ENCODE measurements around the gene AGO1. TPM values are rescaled to one million over a fixed set of nuclear protein-coding genes. Genes with fewer than 3 reads are reported as not detected.

Gene AGO1
- total RNA-seq, 1 experiment from 2014 or later, result 81.8 TPM

DNA sequence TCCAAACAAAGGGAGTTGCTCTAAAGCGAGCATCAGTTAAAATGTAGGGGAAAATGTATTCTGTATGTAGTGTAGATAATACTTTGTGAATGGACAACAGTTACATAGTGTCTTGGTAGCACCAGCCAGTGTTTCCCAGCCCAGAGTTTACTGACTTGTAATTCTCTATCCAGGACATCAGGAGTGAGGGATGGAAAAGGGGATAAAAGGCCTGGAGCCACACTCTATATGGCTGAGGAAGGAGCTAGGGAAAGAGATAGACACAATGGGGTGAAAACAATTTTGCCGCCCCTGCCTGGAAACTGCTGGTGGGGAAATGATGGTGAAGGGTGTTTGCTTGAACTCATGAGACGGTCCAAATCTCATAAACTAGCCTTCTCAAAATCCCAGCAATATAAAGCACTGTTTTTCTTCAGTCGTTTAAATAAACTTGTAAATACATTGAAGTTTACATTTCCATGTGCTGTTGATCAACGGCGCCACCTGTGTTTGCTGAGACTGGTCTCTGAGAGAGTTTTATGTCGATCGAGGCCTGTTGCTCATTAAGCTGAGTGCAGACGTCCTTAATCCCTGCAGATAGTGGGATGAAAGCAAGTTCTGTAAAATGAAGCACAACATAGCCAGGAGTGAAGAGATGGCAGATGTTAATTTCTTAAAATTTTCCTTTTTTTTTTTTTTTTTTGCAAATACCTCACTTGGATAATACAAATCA is 27.9 kb upstream of the AGO1 start:
- peaks cover 13% of the 10 kb centered on the region for H3K36me3 Mint-ChIP-seq
- DNase-seq (ENCODE audit: low spot score) (peak; percentile 30), ATAC-seq (peak; percentile 61)
- no peaks in the 10 kb centered on the region for H3K9me3 Mint-ChIP-seq
- TF ChIP-seq, protein P1, sequence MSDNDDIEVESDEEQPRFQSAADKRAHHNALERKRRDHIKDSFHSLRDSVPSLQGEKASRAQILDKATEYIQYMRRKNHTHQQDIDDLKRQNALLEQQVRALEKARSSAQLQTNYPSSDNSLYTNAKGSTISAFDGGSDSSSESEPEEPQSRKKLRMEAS (CRISPR knock-in tag; IDR thresholded peaks at IDR 0.05), result no peak
- TF ChIP-seq CBFB (CRISPR knock-in tag; IDR thresholded peaks at IDR 0.05; ENCODE audit: low read depth) (no peak), ZNF138 (CRISPR knock-in tag; conservative IDR thresholded peaks at IDR 0.05) (no peak), TCF7 (CRISPR knock-in tag; IDR thresholded peaks at IDR 0.05; ENCODE audit: low read depth) (no peak)
- TF ChIP-seq, protein P2, sequence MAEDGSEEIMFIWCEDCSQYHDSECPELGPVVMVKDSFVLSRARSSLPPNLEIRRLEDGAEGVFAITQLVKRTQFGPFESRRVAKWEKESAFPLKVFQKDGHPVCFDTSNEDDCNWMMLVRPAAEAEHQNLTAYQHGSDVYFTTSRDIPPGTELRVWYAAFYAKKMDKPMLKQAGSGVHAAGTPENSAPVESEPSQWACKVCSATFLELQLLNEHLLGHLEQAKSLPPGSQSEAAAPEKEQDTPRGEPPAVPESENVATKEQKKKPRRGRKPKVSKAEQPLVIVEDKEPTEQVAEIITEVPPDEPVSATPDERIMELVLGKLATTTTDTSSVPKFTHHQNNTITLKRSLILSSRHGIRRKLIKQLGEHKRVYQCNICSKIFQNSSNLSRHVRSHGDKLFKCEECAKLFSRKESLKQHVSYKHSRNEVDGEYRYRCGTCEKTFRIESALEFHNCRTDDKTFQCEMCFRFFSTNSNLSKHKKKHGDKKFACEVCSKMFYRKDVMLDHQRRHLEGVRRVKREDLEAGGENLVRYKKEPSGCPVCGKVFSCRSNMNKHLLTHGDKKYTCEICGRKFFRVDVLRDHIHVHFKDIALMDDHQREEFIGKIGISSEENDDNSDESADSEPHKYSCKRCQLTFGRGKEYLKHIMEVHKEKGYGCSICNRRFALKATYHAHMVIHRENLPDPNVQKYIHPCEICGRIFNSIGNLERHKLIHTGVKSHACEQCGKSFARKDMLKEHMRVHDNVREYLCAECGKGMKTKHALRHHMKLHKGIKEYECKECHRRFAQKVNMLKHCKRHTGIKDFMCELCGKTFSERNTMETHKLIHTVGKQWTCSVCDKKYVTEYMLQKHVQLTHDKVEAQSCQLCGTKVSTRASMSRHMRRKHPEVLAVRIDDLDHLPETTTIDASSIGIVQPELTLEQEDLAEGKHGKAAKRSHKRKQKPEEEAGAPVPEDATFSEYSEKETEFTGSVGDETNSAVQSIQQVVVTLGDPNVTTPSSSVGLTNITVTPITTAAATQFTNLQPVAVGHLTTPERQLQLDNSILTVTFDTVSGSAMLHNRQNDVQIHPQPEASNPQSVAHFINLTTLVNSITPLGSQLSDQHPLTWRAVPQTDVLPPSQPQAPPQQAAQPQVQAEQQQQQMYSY (CRISPR knock-in tag; IDR thresholded peaks at IDR 0.05), result no peak
- ChIA-PET CTCF (interaction anchor here (0.5 to 2.0 kb wide), 10 partner anchors 11 to 404 kb away, joined by 3 to 16 read pairs (median 4); partner anchors contain the start of genes AGO1 and CLSPN), POLR2A (no interaction called here)
- no peak overlapping the region for H3K4me3 Mint-ChIP-seq
- H3K4me1 Mint-ChIP-seq, result peaks cover 23% of the 10 kb centered on the region
- H3K27ac Mint-ChIP-seq, result peak overlapping the region; percentile 89
- H3K27me3 Mint-ChIP-seq (ENCODE audit: low read depth), result no peaks in the 10 kb centered on the region

DNA sequence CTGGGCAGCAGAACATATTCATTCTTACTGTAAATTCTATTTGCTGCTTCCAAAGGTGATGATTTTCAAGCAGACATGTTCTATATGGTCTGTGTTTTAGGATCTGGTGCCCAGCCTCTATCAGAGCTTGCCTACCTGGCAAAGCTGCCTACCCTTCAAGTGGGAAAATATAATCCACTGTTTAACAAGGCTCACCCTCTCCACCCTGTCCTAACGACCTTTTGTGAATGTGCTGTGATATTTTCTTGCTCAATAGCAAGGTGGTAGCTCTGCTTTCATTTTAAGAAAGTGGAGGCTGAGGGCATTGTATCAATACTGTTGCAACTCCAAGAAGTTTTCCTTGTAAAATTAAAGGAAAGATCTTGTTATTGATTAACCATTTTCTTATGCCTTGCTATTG is 26.0 kb upstream of the AGO1 start:
- CTCF ChIA-PET, result interaction anchor here (0.9 to 2.0 kb wide), 4 partner anchors 26 to 278 kb away, joined by 3 to 16 read pairs (median 6); partner anchors contain the start of genes AGO1 and CLSPN
- DNase-seq (ENCODE audit: low spot score) (no peak), ATAC-seq (no peak)
- Mint-ChIP-seq H3K4me1 (peaks cover 18% of the 10 kb centered on the region), H3K36me3 (peaks cover 4% of the 10 kb centered on the region), H3K4me3 (no peak overlapping the region), H3K9me3 (no peaks in the 10 kb centered on the region), H3K27ac (no peak overlapping the region), H3K27me3 (ENCODE audit: low read depth) (no peaks in the 10 kb centered on the region)
- POLR2A ChIA-PET, result interaction anchor here (1.9 kb wide), 1 partner anchor 87 kb away, joined by 5 read pairs; the partner anchor contains the start of gene CLSPN
- no peak for TF ChIP-seq TP53 (CRISPR knock-in tag; IDR thresholded peaks at IDR 0.05)
- no peak for TF ChIP-seq FOXP1 (CRISPR knock-in tag; IDR thresholded peaks at IDR 0.05; ENCODE audit: borderline replicate concordance)
- no peak for TF ChIP-seq NFATC4 (CRISPR knock-in tag; IDR thresholded peaks at IDR 0.05)

DNA sequence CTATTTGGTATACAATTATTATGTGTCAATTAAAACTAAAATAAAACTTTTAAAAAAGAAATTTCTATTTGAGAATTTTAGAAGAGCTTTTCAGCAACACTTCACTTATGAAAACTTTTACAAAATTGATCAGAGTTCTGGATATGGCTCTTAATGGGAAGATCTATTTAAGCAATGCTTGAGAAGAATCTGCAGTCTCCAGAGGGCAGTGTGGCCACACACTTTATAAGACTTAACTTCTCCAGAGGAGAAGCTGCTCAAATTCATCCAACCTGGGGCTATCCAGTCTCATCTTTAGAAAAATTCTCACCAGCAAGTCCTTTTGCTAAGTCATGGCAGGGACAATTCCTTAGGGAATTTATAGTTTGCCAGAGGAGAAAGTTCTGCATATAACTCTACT is 25.2 kb upstream of the AGO1 start:
- CTCF ChIA-PET, result interaction anchor here (0.5 to 1.5 kb wide), 8 partner anchors 10 to 330 kb away, joined by 3 to 6 read pairs (median 4); partner anchors contain the start of genes AGO1 and TEKT2
- H3K9me3 Mint-ChIP-seq, result no peaks in the 10 kb centered on the region
- peaks cover 18% of the 10 kb centered on the region for H3K4me1 Mint-ChIP-seq
- no peaks in the 10 kb centered on the region for H3K27me3 Mint-ChIP-seq (ENCODE audit: low read depth)
- DNase-seq (ENCODE audit: low spot score), result no peak
- no peak overlapping the region for H3K4me3 Mint-ChIP-seq
- peaks cover 4% of the 10 kb centered on the region for H3K36me3 Mint-ChIP-seq
- peak; percentile 48; the same call in 1 of the 2 replicates for ATAC-seq
- H3K27ac Mint-ChIP-seq, result no peak overlapping the region
- POLR2A ChIA-PET, result interaction anchor here (1.9 kb wide), 1 partner anchor 88 kb away, joined by 5 read pairs; the partner anchor contains the start of gene CLSPN
- TF ChIP-seq ZNF396 (CRISPR knock-in tag; IDR thresholded peaks at IDR 0.05; ENCODE audit: borderline replicate concordance) (no peak), CREB1 (CRISPR knock-in tag; IDR thresholded peaks at IDR 0.05) (no peak), KAT7 (CRISPR knock-in tag; IDR thresholded peaks at IDR 0.05; ENCODE audit: borderline replicate concordance) (no peak), RORB (CRISPR knock-in tag; IDR thresholded peaks at IDR 0.05) (no peak), JUN (CRISPR knock-in tag; IDR thresholded peaks at IDR 0.05) (no peak), TEAD4 (CRISPR knock-in tag; IDR thresholded peaks at IDR 0.05) (no peak), GABPB1 (CRISPR knock-in tag; IDR thresholded peaks at IDR 0.05) (no peak), ZNF263 (CRISPR knock-in tag; IDR thresholded peaks at IDR 0.05; ENCODE audit: low read depth) (no peak)
- TF ChIP-seq, protein P3, sequence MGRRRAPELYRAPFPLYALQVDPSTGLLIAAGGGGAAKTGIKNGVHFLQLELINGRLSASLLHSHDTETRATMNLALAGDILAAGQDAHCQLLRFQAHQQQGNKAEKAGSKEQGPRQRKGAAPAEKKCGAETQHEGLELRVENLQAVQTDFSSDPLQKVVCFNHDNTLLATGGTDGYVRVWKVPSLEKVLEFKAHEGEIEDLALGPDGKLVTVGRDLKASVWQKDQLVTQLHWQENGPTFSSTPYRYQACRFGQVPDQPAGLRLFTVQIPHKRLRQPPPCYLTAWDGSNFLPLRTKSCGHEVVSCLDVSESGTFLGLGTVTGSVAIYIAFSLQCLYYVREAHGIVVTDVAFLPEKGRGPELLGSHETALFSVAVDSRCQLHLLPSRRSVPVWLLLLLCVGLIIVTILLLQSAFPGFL (CRISPR knock-in tag; IDR thresholded peaks at IDR 0.05; ENCODE audit: borderline replicate concordance), result no peak
- TF ChIP-seq, protein P4, sequence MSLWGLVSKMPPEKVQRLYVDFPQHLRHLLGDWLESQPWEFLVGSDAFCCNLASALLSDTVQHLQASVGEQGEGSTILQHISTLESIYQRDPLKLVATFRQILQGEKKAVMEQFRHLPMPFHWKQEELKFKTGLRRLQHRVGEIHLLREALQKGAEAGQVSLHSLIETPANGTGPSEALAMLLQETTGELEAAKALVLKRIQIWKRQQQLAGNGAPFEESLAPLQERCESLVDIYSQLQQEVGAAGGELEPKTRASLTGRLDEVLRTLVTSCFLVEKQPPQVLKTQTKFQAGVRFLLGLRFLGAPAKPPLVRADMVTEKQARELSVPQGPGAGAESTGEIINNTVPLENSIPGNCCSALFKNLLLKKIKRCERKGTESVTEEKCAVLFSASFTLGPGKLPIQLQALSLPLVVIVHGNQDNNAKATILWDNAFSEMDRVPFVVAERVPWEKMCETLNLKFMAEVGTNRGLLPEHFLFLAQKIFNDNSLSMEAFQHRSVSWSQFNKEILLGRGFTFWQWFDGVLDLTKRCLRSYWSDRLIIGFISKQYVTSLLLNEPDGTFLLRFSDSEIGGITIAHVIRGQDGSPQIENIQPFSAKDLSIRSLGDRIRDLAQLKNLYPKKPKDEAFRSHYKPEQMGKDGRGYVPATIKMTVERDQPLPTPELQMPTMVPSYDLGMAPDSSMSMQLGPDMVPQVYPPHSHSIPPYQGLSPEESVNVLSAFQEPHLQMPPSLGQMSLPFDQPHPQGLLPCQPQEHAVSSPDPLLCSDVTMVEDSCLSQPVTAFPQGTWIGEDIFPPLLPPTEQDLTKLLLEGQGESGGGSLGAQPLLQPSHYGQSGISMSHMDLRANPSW (CRISPR knock-in tag; conservative IDR thresholded peaks at IDR 0.05; ENCODE audit: low read depth), result no peak
- TF ChIP-seq, protein P5, sequence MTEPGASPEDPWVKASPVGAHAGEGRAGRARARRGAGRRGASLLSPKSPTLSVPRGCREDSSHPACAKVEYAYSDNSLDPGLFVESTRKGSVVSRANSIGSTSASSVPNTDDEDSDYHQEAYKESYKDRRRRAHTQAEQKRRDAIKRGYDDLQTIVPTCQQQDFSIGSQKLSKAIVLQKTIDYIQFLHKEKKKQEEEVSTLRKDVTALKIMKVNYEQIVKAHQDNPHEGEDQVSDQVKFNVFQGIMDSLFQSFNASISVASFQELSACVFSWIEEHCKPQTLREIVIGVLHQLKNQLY (CRISPR knock-in tag; IDR thresholded peaks at IDR 0.05), result no peak
- TF ChIP-seq, protein P6, sequence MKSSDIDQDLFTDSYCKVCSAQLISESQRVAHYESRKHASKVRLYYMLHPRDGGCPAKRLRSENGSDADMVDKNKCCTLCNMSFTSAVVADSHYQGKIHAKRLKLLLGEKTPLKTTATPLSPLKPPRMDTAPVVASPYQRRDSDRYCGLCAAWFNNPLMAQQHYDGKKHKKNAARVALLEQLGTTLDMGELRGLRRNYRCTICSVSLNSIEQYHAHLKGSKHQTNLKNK (CRISPR knock-in tag; IDR thresholded peaks at IDR 0.05), result no peak
- TF ChIP-seq, protein P7, sequence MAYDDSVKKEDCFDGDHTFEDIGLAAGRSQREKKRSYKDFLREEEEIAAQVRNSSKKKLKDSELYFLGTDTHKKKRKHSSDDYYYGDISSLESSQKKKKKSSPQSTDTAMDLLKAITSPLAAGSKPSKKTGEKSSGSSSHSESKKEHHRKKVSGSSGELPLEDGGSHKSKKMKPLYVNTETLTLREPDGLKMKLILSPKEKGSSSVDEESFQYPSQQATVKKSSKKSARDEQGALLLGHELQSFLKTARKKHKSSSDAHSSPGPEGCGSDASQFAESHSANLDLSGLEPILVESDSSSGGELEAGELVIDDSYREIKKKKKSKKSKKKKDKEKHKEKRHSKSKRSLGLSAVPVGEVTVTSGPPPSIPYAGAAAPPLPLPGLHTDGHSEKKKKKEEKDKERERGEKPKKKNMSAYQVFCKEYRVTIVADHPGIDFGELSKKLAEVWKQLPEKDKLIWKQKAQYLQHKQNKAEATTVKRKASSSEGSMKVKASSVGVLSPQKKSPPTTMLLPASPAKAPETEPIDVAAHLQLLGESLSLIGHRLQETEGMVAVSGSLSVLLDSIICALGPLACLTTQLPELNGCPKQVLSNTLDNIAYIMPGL (CRISPR knock-in tag; IDR thresholded peaks at IDR 0.05), result no peak
